A549 (cell line): ENCODE measurements around the gene LRRC72.

ENCODE experiments used
- CTCF ChIP-seq: fragments of >200 bp; sonication (Bioruptor Twin); formaldehyde crosslinking; IDR thresholded peaks from 3 replicates; pipeline ENCODE4 v1.5.1; 2016
- JUNB ChIP-seq: fragments of >200 bp; sonication (Bioruptor Twin); formaldehyde crosslinking; IDR thresholded peaks from 2 replicates; pipeline ENCODE4 v1.6.1; 2016
- KDM1A ChIP-seq: fragments of 200-600 bp; sonication (generic); IDR thresholded peaks from 2 replicates; pipeline ENCODE4 v1.6.1; 2016; ENCODE audit warnings: low read depth, mild to moderate bottlenecking

DNA sequence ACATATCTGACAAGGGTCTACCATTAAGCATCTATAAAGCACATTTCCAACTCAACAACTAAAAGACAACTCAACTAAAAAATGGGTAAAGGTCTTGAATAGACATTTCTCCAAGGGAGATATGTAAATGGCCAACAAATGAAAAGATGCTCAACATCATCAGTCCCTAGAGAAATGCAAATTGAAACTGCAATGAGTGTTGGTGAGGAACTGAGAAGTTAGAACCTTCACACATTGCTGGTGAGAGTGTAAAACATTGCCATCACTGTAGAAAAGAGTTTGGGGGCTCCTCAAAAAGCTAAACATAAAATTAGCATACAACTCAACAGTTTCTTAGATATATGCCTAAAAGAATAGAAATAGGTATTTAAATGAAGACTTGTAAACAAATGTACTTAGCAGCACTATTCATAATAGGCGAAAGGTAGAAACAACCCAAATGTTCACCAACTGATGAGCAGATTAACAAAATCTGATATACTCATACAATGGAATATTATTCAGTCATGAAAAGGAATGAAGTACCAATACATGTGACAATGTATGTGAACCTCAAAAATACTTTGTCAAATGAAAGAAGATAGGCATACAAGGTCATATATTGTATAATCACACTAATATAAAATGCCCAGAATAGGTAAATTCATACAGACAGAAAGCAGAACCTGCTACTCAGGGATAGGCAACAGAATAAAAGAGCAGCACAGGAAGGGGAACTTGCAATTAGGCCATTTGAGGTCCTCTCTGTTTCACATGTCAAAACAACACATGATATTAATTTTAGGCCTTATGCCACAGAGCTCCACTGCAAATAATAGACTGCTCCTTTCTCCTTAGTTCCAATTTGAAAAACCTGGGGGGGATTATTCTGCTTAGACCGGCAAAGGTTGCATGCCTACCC lies 10.6 kb upstream of the LRRC72 start:
- TF ChIP-seq CTCF: no peak
- TF ChIP-seq JUNB: no peak
- no peak for TF ChIP-seq KDM1A
